NCI-H1092 (cell line): ENCODE measurements around the gene DYSF.

Experiments
- DNase-seq: peaks from one replicate; lab custom pipeline; 2025; lab: John Stamatoyannopoulos, UW

Gene DYSF

DNA sequence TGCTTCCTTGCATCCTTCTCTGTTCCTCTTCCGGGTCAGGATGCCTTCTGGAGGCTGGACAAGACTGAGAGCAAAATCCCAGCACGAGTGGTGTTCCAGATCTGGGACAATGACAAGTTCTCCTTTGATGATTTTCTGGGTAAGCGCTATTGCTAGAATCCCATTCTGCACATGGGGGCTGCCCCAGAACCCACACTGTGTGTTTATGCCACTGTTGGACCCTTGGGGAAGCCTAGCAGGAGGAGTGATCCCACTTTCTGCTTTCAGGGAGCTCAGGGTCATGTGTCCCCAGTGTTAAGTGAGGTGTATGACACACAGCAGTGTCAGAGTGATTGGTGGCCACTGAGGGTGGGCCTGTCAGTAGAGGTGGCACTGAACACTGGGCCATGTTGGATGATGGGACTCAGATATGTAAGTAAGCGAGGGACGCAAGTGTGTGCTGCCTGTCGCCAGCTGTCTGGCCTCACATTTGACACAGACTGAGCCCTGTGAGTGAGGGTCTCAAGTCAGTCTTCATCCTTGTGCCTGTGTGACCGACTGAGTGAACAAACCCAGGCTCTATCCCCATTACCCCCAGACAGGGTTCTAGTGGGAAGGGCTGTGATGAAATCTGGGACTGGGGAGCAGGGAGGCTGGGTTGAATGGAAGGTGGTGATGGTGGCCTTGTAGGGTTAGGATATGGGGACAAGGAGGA is 220.9 kb downstream of the DYSF start:
- no peak for DNase-seq

DNA sequence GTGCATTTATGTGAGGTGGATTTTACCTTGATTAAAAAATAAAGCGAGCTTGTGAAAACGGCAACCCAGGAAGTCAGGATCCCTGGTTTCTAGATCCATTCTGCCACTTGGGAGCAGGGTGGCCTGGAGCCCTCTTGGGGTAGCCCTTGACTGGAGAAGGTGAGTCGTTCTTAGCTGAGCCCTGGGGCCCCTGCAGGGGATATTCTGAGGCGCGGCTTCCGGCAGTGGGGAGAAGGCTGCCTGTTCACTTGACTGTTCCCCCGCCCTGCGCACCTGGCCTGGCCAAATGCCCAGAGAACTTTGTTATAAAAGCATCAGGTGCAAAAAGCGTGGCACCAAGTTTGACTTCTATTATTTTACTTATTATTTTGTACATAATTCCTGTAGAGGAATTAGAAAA is 221.9 kb downstream of the DYSF start:
- DNase-seq, result no peak

DNA sequence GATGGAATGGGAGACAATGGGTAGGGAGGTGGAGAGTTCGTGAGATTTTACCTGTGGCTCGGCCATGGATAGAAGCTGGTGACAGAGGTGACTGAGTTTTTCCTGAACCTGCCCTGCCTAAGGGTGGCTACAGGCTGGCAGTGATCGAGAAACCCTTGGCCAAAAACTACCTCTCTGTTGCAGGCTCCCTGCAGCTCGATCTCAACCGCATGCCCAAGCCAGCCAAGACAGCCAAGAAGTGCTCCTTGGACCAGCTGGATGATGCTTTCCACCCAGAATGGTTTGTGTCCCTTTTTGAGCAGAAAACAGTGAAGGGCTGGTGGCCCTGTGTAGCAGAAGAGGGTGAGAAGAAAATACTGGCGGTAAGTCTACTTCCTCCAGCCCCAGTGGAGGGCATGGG is 225.5 kb downstream of the DYSF start:
- no peak for DNase-seq

DNA sequence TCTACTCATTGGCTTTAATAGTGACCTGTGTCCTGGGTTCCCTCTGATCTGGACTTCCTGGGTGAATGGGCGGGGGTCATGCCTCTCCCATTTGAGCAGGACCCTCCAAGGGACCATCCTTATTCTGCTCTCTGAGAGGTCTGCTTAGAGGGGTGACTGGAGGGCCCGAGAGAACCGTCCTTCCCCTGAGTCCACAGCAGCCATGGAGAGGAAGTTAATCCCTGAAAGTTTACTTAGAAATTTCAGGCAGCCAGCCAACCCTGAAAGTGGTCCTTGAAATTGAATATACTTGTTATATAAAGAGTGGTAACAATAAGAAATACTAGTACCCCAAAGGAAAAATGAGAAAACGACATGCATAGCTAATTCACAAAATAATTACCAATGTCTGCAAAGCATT is 226.1 kb downstream of the DYSF start:
- DNase-seq, result no peak

DNA sequence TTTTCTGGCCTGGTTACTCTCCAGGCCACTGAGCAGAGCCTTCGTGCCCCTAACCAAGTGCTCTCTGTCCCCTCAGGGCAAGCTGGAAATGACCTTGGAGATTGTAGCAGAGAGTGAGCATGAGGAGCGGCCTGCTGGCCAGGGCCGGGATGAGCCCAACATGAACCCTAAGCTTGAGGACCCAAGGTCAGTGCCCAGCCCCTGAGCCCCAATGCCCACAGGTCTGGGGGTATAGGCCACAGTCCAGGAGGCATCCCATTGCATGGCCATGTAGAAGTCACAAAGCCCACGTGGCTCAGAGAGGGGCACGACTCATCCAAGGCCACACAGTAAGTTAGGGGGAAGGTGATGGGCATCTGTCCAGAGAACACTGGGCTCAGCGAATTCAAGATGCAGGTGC is 227.6 kb downstream of the DYSF start:
- no peak for DNase-seq

DNA sequence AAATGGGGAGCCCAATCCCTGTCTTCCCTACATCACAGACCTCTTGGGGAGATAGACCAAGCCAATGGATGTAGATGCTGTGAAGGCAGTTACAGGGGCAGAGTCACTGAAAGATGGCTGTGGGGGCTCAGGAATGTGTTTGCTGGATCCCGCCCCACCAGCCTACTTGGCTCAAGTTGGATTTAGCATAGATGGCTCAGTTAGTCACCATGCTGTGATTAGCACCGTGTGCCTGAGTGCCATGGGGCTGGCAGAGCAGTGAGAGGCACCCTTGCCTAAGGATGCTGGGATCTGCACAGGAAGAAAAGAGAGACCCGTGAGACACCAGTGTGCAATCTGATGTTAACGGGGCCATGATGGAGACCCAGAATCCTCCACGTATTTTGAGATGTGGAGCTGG is 228.3 kb downstream of the DYSF start:
- DNase-seq, result no peak

DNA sequence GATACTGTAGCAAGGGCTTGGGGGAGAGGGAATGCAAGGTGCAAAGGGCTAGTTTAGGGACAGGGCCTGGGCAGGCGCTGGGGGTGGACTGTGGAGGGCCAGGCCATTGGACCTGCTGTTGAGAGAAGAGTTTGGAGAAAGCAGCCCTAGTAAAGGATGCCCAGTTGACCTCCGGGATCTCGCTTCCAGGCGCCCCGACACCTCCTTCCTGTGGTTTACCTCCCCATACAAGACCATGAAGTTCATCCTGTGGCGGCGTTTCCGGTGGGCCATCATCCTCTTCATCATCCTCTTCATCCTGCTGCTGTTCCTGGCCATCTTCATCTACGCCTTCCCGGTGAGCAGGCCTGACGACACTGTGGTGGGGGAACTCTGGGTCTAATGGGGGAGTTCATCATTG is 229.0 kb downstream of the DYSF start:
- DNase-seq, result no peak

DNA sequence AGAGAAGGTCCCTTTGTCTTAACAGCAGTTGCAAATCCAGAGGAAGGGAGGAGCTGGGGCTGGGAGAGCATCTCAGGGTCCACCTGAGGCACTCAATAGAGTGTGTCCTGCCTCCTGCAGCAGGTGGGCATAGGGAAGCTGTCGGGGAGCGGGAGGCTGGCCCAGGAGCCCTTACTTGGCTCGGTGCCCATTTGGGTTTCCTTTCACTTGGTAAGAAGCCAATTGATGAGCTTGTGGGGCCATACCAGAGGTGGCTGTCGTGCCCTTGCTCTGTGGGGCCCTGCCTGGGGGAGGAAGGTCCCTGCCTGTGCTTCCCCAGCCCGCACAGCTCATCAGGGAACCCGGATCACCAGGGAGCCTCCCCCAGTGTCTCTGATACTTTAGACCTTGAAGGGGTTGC is 229.7 kb downstream of the DYSF start:
- no peak for DNase-seq

DNA sequence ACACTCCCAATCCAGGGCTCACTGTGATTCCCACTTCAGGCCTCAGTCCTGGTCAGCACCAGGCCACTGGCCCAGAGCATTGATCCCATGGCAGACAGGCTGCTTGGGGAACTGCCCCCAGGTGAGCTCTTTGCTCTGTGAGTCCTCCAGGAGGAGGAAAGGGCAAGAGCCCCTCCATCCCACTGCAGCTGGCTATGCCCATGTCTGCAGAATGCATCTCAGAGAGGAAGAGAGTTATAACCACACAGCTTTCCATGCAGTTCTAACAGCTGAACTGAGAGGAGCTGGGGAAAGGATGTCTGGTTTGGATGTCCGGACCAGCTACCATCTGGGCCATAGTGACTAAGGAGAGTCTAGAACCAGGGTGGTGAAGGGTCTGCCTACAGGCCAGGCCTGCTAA is 230.3 kb downstream of the DYSF start:
- DNase-seq, result no peak

DNA sequence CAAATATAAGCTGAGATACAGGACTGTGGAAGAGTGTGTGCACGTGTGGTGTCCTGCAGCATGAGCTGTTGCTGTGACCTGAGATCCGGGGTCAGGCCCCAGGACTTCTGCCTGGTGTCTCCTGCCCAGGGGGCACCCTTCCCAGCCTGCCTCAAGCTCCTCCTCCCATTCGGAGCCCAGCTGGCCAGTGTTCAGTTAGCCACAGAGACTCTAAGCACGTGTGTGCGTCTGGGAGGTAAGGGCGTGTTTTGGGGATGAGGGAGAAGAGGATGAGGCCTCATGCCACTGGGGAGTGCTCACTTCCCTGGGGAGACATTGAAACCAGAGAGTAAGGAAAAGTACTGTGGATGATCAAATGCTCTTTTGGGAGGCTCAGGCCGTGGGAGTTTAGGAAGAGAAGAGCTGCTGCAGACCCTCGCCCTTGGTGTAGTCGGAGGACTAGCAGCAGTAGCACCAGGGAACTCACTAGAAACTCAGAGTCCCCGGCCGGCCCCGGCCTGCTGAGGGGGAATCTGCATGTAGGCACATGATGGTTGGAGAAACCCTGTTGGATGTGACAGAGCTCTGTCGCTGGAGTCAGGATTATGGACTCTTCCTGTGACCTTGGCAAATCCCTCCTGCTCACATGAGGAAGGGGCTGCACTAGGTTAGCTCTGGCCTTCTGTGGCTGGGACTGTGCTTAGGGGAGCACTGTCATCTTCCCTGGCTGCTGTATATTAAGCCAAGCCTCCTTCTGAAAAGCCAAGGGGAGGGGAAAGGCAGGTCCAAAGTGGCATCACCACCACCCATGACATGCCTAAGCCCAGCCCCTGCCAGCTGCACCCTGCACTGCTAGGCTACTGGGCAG is 231.1 kb downstream of the DYSF start:
- DNase-seq, result no peak

DNA sequence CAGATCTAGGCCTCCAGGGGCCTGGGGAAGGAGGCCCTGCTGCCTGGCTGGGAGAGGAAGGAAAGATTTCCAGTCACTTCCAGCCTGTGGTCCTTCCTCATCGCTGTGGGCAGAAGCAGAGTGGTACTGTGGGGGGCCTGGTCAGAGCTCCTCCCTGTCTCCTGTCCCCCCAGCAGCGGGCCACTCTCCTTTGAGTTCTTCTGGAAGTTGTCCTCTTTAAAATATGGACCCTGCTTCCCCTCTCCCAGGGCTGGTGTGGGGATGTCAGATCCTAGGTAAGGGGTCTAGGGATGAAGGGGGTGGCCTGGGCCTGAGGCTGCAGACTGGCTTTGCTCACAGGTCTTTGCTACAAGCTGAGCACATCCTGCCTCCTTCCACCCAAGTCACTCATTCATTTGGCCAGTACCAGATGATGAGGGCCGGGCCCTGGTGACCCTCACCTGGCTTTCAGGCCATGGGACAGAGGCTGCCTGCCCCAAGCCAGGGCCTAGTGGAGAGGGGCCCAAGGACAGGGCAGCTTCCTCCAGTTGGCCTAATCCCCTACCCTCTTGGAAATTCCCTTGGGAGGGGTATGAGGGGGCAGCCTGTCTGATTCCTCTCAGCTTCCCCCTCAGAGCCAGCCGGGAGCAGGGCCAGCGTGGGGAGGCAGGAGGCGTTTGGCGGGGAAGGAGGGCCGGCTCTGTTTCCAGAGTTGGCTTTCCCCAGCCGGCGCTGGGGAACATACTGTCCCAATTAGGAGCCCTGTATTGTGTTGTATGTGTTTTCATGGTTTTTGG is 231.9 kb downstream of the DYSF start:
- no peak for DNase-seq

DNA sequence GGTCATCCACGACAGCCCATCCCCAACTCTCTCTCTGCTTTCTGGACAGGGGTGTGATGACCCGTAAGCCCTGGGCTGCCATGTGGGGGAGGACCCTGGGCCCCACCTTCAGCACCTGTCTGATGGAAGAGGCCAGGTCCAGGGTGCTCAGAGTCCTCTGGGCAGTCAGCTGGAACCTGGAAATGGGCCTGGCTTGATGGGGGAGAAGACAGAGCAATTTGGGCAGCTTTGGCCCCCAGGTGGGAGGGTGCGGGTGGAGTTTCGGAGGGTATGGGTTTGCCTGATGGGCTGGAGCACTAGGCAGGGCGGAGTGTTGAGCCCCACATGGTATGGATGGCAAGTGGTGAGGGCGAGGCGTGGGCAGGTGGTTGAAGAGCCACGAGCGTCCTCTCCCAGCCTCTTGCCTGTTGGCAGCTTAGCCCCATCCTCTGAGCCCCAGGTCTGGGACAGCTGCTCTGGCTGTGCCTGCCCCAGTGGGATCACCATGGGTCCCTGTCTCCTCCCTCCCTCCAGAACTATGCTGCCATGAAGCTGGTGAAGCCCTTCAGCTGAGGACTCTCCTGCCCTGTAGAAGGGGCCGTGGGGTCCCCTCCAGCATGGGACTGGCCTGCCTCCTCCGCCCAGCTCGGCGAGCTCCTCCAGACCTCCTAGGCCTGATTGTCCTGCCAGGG is 232.7 kb downstream of the DYSF start:
- no peak for DNase-seq

DNA sequence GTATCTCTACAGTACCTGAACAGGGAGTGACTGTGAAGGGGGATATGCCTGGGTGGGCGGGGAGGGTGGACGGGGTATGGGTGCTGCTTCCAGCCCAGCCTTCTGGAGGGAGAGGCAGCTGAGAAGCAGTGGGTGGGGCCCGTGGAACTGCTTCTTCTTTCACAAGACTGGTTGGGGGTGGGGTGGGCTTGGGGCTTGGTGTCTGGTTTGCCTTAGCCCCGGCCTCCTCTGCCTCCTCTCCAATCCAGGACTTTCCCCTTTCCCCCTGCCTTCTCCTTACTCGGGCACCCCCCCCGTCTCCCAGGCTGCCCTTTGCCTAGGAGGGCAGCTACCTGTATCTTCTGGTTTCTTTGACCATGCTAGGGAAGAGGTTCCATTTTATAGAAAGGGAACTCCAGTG is 233.4 kb downstream of the DYSF start:
- no peak for DNase-seq

DNA sequence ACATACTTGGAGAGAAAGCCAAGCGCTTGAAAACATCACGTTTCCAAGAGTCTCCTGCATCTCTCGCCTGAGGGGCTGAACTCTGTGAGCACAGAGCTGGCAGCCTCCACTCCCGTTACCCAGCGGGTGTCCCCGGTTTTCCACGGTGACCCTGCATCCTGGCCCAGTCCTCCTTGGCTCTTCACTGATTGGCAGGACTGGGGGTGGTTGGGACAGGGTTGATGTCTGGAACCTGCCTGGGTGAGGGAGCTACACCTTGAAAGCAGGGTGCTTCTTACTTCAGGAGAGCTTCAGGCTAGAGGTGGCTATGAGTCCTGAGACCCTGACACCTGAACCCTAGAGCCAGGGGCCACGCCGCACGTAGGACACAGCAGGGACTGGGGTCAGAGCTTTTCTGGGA is 234.1 kb downstream of the DYSF start:
- no peak for DNase-seq

DNA sequence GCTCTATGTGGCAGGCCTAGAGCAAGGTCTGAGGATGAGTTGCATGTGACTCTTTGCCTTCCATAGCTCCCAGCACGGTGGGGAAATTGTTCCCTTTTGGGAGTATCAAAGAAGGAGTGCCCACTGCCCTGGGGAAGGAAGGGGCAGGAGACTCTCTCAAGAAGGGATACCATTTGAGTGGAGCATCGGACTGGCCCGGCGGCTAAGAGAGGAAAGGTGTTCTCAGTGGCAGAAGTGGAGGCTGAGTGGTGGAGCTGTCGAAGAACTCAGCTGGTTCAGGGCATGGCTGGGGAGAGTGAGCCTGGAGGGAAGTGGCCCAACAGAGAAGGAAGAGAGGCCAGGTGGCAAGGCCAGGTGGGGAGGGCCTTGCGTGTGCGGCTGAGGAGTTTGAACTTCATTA is 235.2 kb downstream of the DYSF start:
- no peak for DNase-seq

DNA sequence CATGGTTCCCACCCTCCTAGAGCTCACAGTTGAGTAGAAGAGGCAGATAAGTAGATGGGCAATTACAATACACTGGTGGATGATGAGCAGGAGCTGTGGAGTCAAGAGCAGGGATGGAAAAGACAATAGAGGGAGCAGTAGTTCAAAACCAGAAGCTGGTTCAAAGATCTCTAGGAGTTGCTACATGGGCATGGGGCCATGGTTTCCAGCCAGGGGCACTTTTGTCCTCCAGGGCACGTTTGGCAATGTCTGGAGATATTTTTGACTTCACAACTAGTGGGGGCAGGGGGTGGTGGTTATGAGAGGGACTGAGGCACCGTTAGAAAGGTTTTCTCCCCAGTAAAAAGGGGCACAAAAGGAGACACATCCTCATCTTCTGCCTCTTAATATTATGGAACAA is 236.0 kb downstream of the DYSF start:
- DNase-seq, result no peak

DNA sequence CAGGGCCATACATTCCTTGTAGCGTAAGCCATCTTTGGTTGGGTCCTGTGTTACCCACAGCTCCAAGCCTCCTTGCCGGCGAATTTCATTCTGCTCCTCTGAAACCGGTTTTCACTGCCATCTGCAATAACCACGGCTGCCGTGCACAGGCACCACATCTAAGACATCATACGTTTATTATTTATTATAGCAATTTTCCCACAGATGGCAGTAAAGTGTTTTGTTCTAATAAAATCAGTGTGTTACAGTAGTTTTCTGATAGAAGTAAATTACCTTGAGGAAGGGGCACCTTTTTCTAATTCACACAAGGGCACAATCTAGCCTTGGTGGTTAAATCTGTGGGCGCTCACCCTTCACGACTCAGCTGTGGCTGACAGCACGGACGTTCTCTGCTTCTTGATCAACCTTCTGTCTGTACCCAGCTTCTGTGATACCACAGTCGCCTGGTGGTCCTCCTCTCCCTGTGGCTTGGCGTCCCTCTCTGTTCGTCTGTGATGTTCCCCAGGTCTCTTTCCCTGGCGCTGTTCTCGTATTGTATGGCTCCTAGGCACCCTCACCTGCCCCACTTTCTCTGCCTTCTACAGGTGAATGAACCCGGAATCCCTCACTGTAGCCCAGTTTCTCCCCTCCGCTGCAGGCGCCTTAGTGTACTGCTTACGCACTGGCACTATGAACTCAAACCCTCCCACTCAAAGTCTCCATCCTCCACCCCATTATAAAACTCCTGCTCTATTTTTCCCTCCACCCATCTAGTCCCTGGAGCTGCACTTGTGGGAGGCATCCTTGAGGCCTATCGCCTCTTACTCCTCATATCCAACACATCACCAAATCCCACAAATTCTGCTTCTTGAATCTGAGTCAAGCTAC is 236.8 kb downstream of the DYSF start:
- no peak for DNase-seq

DNA sequence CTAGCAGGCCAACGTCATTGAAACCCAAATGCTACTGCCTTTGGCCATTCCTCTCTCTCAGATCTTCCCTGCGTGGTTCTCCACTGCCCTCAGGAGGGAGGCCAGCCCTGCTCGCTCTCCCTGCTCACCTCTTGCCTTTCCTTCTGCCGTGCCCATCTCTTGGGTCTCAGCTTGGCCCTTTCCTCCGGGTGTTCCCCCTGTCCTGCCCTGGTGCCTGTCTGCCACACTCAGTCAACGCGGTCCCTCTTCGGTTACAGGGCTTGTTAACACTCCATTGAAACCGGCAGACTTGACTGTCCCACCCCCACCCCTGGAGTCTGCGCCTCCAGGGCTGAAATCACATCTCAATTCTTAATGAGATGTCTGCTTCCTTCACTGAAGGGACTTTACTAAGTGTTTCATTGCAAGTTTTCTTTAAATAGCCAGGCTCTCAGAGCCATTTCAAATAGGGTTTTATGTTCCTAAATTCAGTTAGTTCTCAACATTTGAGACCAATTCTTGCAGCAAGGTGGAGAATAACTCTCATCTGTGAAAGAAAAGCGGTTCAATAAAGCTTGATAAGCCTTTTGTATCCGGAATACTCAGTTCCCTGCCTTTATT is 237.6 kb downstream of the DYSF start:
- no peak for DNase-seq

DNA sequence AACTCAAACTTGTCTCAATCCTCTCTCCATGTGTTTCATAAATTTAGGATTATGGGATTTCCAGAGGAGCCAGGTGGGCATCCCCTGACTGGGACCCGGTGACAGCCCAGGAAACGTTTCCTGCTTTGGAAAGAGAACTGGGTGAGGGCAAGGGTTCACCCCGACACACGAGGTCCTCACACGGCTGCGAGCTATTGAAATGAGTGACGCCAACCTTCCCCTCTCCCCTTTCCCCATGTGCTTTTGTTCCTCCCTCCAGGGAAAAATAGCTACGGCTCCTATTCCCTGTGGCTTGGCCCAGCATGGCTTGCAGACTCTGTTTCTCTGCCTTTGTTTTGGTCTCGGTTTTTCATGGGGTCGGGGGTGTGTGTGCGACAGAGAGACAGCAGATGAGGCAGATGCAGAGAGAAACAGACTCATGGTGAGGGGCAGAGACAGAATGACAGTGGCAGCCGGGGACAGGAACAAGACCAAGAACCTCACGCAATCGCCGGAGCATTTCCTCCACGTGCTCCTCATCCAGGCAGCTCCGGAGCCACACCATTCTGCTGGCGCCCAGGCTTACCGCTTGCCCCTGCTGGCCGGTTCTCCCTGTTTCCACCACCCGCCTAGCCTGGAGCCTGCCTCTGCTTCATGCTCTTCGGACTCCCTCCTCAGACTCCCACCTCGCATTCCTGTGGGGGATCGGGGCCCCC is 238.5 kb downstream of the DYSF start:
- DNase-seq, result no peak

DNA sequence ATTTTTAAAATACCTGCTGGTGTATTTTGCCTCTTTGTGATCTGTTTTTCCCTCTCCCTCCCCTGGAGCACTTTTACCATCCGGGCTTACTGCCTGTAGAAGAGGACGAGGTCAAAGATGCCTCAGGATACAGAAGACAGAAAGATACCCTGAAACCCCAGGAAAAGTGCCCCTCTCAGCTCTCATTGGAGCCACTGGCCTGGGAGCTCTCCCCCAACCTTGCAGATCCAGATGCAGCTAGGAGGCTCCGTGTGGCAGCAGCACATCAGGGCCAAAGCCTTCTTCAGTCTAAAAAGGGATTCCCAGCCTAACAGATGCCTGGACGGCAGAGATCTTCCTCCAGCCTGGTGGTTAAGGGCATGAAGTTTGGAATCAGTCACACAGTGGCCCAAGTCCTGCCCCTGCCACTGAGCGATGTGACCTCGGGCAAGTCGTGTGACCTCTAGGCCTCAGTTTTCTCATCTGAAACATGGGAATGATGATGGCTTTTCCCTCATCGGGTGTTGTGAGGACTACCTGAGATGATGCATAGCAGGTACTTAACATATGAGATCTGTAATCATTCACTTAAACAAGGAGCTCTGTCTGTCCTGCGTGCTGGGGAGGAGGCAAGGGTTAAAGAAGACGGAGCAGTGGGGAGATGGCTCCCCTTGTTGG is 239.4 kb downstream of the DYSF start:
- no peak for DNase-seq
